ENCODE measurements around the gene RALB. TPM values are rescaled to one million over a fixed set of nuclear protein-coding genes. Genes with fewer than 3 reads are reported as not detected.

The RALB gene
- total RNA-seq, 1 experiment from 2014 or later, result 17.1 TPM

- TF ChIP-seq PRDM15 (CRISPR knock-in tag; IDR thresholded peaks at IDR 0.05) (no peak), PREB (CRISPR knock-in tag; IDR thresholded peaks at IDR 0.05; ENCODE audit: borderline replicate concordance) (no peak)
Measured at GRCh38 chr2:120229341-120229740, 23.3 kb upstream of the RALB start (continued).

DNA sequence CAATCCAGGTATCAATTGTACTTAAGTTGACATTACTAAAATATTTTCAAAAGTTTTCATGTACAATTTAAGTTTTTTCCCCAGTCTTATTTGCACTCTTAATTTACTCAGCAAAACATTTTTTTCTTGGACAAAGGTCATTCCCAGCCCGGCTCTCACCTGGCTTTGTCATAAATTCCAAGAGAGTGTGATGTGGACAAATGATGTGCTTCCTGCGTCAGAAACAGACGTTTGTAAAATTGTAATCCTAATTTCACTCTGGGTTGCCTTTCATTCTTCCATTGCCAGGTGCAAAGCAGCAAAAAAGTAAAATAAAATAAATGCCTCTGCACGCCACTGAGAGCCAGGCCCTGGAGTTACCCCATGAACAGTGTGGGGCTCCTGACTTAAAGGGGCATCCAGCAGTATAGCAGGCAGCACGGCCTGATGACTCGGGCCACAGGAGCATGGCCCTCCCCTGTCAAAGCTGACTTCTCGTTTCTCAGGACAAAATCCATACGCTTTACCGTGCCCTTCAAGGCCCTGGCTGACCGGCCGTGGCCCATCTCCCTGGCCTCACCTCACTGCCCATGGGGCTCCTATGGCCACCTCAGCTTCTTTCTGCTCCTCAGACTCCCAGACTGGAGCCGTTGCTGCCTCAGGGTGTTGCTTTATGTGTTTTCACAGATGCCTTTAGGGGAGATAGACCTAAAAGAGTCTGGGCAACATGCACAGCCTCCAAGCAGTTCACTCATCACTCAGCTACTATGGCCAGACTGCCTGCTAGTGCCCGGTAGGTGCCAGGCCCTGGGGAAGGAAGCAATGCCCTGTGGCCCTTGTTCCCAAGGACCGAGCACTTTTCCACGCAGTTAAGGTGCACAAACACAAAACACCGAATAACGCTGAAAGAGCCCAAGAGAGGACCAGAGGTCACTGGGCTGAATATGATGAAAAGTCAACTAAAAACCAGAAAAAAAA lies 21.9 kb upstream of the RALB start:
- H3K27me3 Mint-ChIP-seq (ENCODE audit: low read depth), result peaks cover 14% of the 10 kb centered on the region
- H3K9me3 Mint-ChIP-seq, result peaks cover 3% of the 10 kb centered on the region
- CTCF ChIA-PET, result no interaction called here
- H3K27ac Mint-ChIP-seq, result no peak overlapping the region
- no peaks in the 10 kb centered on the region for H3K4me1 Mint-ChIP-seq
- DNase-seq (ENCODE audit: low spot score) (no peak), ATAC-seq (no peak)
- POLR2A ChIA-PET, result interaction anchor here (0.6 kb wide), 1 partner anchor 276 kb away, joined by 3 read pairs; no protein-coding TSS in a partner anchor
- TF ChIP-seq ZNF423 (CRISPR knock-in tag; IDR thresholded peaks at IDR 0.05) (no peak), MLX (CRISPR knock-in tag; IDR thresholded peaks at IDR 0.05) (no peak), FOXK1 (CRISPR knock-in tag; IDR thresholded peaks at IDR 0.05) (no peak), SMAD3 (CRISPR knock-in tag; IDR thresholded peaks at IDR 0.05; ENCODE audit: borderline replicate concordance) (no peak), ZNF263 (CRISPR knock-in tag; IDR thresholded peaks at IDR 0.05; ENCODE audit: low read depth) (no peak), ZNF396 (CRISPR knock-in tag; IDR thresholded peaks at IDR 0.05; ENCODE audit: borderline replicate concordance) (no peak), RORB (CRISPR knock-in tag; IDR thresholded peaks at IDR 0.05) (no peak)
- TF ChIP-seq, protein P1, sequence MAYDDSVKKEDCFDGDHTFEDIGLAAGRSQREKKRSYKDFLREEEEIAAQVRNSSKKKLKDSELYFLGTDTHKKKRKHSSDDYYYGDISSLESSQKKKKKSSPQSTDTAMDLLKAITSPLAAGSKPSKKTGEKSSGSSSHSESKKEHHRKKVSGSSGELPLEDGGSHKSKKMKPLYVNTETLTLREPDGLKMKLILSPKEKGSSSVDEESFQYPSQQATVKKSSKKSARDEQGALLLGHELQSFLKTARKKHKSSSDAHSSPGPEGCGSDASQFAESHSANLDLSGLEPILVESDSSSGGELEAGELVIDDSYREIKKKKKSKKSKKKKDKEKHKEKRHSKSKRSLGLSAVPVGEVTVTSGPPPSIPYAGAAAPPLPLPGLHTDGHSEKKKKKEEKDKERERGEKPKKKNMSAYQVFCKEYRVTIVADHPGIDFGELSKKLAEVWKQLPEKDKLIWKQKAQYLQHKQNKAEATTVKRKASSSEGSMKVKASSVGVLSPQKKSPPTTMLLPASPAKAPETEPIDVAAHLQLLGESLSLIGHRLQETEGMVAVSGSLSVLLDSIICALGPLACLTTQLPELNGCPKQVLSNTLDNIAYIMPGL (CRISPR knock-in tag; IDR thresholded peaks at IDR 0.05), result no peak
- TF ChIP-seq, protein P2, sequence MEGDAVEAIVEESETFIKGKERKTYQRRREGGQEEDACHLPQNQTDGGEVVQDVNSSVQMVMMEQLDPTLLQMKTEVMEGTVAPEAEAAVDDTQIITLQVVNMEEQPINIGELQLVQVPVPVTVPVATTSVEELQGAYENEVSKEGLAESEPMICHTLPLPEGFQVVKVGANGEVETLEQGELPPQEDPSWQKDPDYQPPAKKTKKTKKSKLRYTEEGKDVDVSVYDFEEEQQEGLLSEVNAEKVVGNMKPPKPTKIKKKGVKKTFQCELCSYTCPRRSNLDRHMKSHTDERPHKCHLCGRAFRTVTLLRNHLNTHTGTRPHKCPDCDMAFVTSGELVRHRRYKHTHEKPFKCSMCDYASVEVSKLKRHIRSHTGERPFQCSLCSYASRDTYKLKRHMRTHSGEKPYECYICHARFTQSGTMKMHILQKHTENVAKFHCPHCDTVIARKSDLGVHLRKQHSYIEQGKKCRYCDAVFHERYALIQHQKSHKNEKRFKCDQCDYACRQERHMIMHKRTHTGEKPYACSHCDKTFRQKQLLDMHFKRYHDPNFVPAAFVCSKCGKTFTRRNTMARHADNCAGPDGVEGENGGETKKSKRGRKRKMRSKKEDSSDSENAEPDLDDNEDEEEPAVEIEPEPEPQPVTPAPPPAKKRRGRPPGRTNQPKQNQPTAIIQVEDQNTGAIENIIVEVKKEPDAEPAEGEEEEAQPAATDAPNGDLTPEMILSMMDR (IDR thresholded peaks at IDR 0.05), result no peak
- no peaks in the 10 kb centered on the region for H3K36me3 Mint-ChIP-seq
- no peak overlapping the region for H3K4me3 Mint-ChIP-seq

DNA sequence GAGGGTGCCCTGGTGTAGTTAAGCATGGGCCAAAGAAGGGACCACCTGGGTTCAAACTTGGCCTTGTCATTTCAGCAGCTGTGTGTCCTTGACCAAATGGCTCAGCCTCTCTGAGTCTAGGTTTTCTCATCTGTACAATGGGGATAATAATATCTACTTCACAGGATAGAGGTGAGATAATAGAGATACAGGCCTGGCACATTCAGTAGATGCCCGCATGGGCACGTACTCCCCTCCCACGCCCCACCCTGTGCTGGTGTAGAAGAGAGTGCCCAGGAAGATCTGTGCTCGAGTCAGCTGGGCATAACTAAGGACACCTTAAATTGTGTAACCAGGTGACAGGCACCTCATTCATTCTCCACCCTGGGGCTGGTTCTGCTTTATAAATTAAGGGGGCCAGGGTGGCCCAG lies 21.1 kb upstream of the RALB start:
- ATAC-seq, result no peak
- DNase-seq (ENCODE audit: low spot score), result no peak
- no peak overlapping the region for H3K4me3 Mint-ChIP-seq
- TF ChIP-seq NR1H2 (CRISPR knock-in tag; IDR thresholded peaks at IDR 0.05) (no peak), ZNF512 (CRISPR knock-in tag; IDR thresholded peaks at IDR 0.05; ENCODE audit: borderline replicate concordance) (no peak), MLX (CRISPR knock-in tag; IDR thresholded peaks at IDR 0.05) (no peak), MXD4 (CRISPR knock-in tag; IDR thresholded peaks at IDR 0.05; ENCODE audit: borderline replicate concordance) (no peak), PREB (CRISPR knock-in tag; IDR thresholded peaks at IDR 0.05; ENCODE audit: borderline replicate concordance) (no peak)
- TF ChIP-seq, protein P2 (IDR thresholded peaks at IDR 0.05), result no peak

More for the DNA sequence above, 21.1 kb upstream of the RALB start:
- no peaks in the 10 kb centered on the region for H3K4me1 Mint-ChIP-seq
- H3K9me3 Mint-ChIP-seq, result peaks cover 3% of the 10 kb centered on the region
- peaks cover 11% of the 10 kb centered on the region; the same call in 1 of the 2 replicates for H3K27me3 Mint-ChIP-seq (ENCODE audit: low read depth)
- no peaks in the 10 kb centered on the region for H3K36me3 Mint-ChIP-seq
- CTCF ChIA-PET, result no interaction called here
- POLR2A ChIA-PET, result interaction anchor here (0.6 kb wide), 1 partner anchor 276 kb away, joined by 3 read pairs; no protein-coding TSS in a partner anchor
- H3K27ac Mint-ChIP-seq, result no peak overlapping the region
